GM12864 (cell line): ENCODE data around the gene MCM3AP.

Experiments used
- DNase-seq: peaks from one replicate; pipeline ENCODE4 v3.0.0-alpha.2; 2011; ENCODE audit warnings: low read depth
- H3K4me3 ChIP-seq: 2 replicates; pipeline ENCODE4 v1.5.1; 2011; ENCODE audit warnings: mild to moderate bottlenecking, low read depth, low read length, control low read depth
- TF ChIP-seq, protein P1 (sequence below): IDR thresholded peaks from 2 replicates; pipeline ENCODE4 v1.5.1; 2011; ENCODE audit warnings: low read depth, mild to moderate bottlenecking, moderate library complexity, low read length, control low read depth, inconsistent platforms; ENCODE audit errors: missing control alignments

MCM3AP gene

DNA sequence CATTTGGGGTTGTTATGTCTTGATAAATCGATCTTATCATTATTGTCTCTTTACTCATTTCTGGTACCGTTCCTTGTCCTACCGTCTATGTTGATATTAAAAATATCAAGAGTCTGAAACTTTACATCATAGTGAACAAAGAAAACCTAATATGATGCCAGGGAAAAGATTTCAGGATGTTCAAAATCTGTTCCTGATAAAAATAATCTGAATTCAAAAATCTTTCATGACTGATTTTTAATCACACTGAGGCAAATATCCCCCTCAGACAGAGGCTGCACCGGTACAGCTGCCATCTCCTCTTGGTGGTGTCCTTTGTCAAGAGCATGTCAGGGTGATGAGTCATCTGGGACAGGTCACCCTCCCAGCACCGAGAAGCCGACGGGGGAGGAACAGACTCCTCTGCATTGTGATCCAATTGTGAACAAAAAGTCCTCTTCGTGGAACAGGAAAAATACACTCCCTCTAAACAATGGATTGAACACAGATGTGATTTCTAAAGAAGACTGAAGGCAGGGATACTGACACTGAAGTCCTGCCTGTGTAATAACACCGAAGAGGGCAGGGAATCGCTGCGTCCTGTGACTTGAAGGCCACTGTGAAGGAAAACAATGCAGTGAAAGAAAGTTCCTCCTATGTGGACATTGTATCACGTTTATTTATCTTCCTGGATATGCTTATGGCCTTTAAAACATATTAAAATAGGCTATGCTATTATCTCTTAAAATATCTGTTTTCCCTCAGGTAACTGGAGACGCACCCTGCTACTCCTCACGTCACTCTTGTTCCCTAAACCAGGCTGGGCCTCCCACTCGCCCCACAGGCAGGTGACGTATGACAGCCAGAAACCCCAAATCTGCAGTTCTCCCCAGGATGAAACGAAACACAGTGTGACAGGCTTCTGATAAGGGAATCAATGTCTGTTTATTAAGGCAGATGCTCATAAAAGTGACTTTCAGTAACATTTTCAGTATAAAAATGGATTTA lies 96.9 kb downstream of the MCM3AP start:
- no peak for DNase-seq
- TF ChIP-seq, protein P1, sequence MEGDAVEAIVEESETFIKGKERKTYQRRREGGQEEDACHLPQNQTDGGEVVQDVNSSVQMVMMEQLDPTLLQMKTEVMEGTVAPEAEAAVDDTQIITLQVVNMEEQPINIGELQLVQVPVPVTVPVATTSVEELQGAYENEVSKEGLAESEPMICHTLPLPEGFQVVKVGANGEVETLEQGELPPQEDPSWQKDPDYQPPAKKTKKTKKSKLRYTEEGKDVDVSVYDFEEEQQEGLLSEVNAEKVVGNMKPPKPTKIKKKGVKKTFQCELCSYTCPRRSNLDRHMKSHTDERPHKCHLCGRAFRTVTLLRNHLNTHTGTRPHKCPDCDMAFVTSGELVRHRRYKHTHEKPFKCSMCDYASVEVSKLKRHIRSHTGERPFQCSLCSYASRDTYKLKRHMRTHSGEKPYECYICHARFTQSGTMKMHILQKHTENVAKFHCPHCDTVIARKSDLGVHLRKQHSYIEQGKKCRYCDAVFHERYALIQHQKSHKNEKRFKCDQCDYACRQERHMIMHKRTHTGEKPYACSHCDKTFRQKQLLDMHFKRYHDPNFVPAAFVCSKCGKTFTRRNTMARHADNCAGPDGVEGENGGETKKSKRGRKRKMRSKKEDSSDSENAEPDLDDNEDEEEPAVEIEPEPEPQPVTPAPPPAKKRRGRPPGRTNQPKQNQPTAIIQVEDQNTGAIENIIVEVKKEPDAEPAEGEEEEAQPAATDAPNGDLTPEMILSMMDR: no peak
- H3K4me3 ChIP-seq: no peak overlapping the region

DNA sequence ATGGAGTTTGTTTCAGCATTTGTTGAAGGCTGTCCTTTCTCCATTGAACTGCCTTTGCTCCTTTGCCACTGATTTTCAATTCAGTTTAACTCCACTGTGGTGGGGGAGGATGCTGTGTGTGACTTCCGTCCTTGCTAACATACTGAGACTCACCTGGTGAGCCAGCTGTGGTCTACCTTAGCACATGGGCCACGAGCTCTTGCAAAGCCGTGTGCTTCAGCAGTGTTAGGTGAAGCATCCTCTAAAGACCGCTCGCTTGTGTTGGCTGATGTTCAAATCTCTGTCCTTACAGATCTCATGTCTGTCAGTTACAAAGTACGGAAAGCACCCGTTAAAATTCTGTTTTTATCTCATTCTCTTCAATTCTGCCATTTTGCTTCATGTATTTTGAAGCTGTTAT lies 97.6 kb downstream of the MCM3AP start:
- no peak overlapping the region for H3K4me3 ChIP-seq
- TF ChIP-seq, protein P1: no peak
- DNase-seq: no peak

DNA sequence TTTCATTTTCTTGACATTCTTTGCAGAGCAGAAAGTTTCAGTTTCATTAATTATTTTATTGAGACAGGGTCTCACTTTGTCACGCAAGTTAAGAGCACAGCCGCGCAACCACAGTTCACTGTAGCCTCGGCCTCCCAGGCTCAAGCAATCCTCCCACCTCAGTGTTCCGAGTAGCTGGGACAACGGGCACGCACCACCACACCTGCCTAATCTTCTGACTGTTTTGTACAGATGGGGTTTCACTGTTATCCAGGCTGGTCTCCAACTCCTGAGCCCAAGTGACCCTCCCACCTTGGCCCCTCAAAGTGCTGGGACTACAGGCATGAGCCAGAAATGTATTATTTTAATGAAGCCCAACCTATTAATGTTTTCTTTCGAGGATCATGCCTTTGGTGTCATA lies 98.2 kb downstream of the MCM3AP start:
- DNase-seq: no peak
- no peak overlapping the region for H3K4me3 ChIP-seq
- TF ChIP-seq, protein P1: no peak

DNA sequence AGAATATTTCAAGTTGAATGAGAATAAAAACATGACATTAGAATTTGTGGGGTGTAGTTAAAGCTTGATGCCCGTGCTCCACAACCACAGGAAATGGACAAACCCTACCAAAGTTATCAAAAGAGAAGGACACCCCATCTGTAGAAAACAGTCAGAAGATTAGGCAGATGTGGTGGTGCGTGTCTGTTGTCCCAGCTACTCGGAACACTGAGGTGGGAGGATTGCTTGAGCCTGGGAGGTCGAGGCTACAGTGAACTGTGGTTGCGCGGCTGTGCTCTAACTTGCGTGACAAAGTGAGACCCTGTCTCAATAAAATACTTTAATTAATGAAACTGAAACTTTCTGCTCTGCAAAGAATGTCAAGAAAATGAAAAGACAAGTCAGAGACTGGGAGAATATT lies 99.7 kb downstream of the MCM3AP start:
- no peak for DNase-seq
- peak overlapping the region; percentile 56; the same call in 1 of the 2 replicates for H3K4me3 ChIP-seq

More for the DNA sequence above, 99.7 kb downstream of the MCM3AP start:
- TF ChIP-seq, protein P1: no peak
